ENCODE results near the gene LCOR.

- no peak for TF ChIP-seq ZNF720 (CRISPR knock-in tag; IDR thresholded peaks at IDR 0.05)
- no peak for TF ChIP-seq CTCF (CRISPR knock-in tag; IDR thresholded peaks at IDR 0.05)
- TF ChIP-seq ATF3 (CRISPR knock-in tag; IDR thresholded peaks at IDR 0.05): no peak
- TF ChIP-seq ZNF710 (CRISPR knock-in tag; IDR thresholded peaks at IDR 0.05; ENCODE audit: borderline replicate concordance): no peak
- TF ChIP-seq MEIS1 (CRISPR knock-in tag; IDR thresholded peaks at IDR 0.05; ENCODE audit: borderline replicate concordance): no peak
- TF ChIP-seq ZNF496 (CRISPR knock-in tag; IDR thresholded peaks at IDR 0.05; ENCODE audit: insufficient replicate concordance): no peak
- no peak for TF ChIP-seq TAF1 (CRISPR knock-in tag; IDR thresholded peaks at IDR 0.05)
- no peak for TF ChIP-seq POLR2G (IDR thresholded peaks at IDR 0.05; ENCODE audit: low read depth, low read length)
- no peak for TF ChIP-seq RAD21 (CRISPR knock-in tag; IDR thresholded peaks at IDR 0.05)
- no peak for TF ChIP-seq MTF1 (CRISPR knock-in tag; IDR thresholded peaks at IDR 0.05)
- TF ChIP-seq WIZ (CRISPR knock-in tag; IDR thresholded peaks at IDR 0.05): no peak
- no peak for TF ChIP-seq MTA1 (CRISPR knock-in tag; IDR thresholded peaks at IDR 0.05; ENCODE audit: borderline replicate concordance)
- TF ChIP-seq MXD4 (CRISPR knock-in tag; IDR thresholded peaks at IDR 0.05): no peak
- no peak for TF ChIP-seq ZNF788 (CRISPR knock-in tag; IDR thresholded peaks at IDR 0.05; ENCODE audit: borderline replicate concordance)
These were observed 41.8 kb downstream of the LCOR start for GRCh38 chr10:96873756-96874467.
